Stimulated activated CD8-positive, alpha-beta memory T cell treated with anti-CD3 and anti-CD28 coated beads, Interleukin-15, amount 100 ng/mL, for 24 hours (primary cell): ENCODE measurements around the gene ACAT2.
"Not testable (repeated sequence)": the region's sequence is repeated elsewhere in the genome, so short reads cannot be mapped to it uniquely, and the experiment has no call there.

Source experiments
- DNase-seq: peaks from one replicate; pipeline ENCODE4 v3.0.0-alpha.2; 2020; ENCODE audit warnings: low read depth

The ACAT2 gene

DNA sequence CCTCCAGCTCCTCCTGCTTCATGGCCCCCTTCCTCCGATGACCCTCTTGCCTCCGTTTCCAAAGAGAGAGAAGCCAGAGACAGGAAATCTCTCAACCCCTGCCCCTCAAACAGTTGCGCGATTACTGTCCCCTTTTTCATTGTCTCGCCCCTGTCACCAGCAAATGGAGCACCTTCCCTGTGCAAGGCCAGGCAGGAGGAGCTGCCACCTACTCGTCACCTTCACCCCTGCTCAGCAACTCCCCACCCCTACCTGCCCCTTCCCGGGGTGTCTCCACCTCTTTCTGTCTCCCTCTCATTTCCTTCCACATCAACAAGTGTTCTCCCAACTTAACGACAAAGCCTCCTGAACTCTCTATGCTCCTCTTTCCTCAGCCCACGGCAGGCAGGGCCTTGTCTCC lies 51.9 kb downstream of the ACAT2 start:
- no peak for DNase-seq

- DNase-seq: no peak
Measured at GRCh38 chr6:159815410-159815809, 53.6 kb downstream of the ACAT2 start.

DNA sequence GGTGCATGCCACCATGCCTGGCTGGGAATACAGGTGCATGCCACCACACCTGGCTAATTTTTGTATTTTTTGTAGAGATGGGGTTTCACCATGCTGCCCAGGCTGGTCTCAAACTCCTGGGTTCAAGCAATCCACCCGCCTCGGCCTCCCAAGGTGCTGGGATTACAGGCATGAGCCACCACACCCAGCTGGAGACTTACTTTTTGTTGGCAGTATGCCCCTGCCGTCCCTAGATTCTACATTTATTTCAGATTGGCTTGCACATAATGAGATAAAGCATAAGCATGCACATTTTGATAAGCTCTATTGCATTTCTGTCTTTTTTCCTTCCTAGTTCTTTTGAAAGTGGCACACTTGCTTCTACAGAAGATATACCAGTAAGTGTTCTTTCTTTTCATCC lies 54.9 kb downstream of the ACAT2 start:
- DNase-seq: not testable (repeated sequence)

GRCh38 chr6:159817951-159818739 lies 56.3 kb downstream of the ACAT2 start:
- no peak for DNase-seq

- no peak for DNase-seq
Measured at GRCh38 chr6:159819098-159819497, 57.3 kb downstream of the ACAT2 start.

GRCh38 chr6:159819932-159820640 lies 58.2 kb downstream of the ACAT2 start:
- no peak for DNase-seq

DNA sequence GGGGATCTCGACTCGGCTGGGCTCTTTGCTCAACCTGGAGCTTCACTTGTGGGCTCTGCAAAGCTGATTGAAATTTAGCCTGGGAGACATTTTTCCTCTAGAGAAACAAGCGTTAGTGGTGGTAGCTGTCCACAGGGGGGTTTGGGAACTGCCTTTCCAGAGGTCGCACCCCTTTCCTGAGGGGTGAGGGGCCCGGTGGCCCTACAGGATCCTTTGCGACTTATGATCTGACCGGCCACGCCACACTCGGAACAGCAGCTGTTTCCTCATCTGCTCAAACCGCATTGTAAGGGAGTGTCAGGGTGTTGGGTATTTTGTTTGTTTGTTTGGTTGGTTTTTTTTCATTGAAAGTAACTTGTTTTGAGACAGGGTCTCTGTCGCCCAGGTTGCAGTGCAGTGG lies 59.3 kb downstream of the ACAT2 start:
- DNase-seq: no peak

DNA sequence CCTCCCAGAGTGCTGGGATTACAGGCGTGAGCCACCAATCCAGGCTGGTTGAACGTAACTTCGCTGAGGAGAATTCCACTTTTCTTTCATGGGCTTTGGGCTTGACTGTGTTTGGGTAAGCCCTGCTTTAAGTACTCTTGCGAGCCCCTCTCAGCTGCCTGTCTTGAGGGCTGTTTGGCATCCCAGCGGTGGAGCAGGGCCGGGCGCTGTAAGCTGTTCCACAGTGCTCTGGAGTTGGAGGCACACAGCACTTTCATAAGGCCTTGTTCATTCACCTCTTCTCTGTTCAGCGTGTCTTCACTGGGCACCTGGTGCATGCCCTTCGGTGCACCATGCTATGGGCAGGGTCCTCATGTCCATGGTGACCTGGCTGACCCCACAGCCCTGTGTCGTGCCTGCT lies 59.9 kb downstream of the ACAT2 start:
- DNase-seq: no peak

- no peak for DNase-seq
Measured at GRCh38 chr6:159823953-159824352, 62.1 kb downstream of the ACAT2 start.

- DNase-seq: not testable (repeated sequence)
Measured at GRCh38 chr6:159824690-159825089, 62.8 kb downstream of the ACAT2 start.

GRCh38 chr6:159826004-159826403 lies 64.2 kb downstream of the ACAT2 start:
- DNase-seq: no peak

DNA sequence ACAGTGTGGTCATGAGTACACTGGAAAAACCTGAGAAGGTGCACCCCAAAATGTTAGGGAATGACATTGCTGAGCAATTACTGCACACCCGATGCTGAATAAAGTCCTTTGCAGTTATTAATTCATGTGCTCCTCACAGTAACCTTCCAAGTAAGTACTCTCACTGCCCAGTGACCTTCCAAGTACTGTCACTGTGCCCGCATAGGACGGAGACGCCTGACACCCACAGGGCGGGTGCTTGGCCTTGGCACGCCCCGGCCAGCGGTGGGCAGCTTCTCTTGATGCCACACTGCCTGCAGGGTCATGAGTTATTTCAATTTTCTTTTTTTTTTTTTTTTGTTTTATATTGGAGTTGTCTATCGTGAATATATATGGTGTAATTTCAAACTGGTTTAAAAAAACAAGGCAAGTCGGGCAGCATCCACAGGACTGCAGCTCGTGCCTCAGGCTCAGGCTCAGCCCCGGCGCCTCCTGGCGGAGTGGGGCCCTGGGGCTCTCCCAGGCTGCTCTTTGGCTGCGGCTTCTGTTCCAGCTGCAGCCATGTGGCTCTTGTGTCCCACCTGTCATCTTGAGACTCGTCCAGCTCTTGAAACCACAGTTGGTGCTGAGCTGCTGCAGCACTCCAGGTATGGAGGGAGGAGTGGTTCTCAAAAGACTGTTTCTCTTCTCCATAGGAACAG lies 65.3 kb downstream of the ACAT2 start:
- no peak for DNase-seq

- no peak for DNase-seq
Measured at GRCh38 chr6:159828074-159828473, 66.2 kb downstream of the ACAT2 start.
